ENCODE measurements around the gene KLF18.
"Not testable (repeated sequence)": the region's sequence is repeated elsewhere in the genome, so short reads cannot be mapped to it uniquely, and the experiment has no call there.

Gene KLF18

DNA sequence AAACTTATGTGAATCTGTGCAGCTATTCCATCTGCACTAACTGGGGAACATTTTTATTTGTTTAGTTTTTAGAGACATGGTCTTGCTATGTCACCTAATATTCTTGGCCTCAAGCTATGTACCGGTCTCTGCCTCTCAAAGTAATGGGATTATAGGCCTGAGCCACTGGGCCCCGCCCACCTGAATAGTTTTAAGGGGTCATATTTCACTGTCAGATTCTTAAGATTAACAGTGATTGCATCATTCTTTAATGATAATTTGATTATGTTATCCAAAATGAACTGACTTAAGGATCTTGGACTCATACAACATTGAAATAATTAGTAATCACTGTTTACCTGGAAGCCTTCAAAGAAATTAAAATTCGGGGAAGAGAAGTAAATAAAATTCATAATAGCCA is 12.6 kb upstream of the KLF18 start:
- TF ChIP-seq, protein P1, sequence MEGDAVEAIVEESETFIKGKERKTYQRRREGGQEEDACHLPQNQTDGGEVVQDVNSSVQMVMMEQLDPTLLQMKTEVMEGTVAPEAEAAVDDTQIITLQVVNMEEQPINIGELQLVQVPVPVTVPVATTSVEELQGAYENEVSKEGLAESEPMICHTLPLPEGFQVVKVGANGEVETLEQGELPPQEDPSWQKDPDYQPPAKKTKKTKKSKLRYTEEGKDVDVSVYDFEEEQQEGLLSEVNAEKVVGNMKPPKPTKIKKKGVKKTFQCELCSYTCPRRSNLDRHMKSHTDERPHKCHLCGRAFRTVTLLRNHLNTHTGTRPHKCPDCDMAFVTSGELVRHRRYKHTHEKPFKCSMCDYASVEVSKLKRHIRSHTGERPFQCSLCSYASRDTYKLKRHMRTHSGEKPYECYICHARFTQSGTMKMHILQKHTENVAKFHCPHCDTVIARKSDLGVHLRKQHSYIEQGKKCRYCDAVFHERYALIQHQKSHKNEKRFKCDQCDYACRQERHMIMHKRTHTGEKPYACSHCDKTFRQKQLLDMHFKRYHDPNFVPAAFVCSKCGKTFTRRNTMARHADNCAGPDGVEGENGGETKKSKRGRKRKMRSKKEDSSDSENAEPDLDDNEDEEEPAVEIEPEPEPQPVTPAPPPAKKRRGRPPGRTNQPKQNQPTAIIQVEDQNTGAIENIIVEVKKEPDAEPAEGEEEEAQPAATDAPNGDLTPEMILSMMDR (IDR thresholded peaks at IDR 0.05; ENCODE audit: low read depth, low read length), result no peak
- DNase-seq (ENCODE audit: extremely low read depth, low read depth), result no peak

DNA sequence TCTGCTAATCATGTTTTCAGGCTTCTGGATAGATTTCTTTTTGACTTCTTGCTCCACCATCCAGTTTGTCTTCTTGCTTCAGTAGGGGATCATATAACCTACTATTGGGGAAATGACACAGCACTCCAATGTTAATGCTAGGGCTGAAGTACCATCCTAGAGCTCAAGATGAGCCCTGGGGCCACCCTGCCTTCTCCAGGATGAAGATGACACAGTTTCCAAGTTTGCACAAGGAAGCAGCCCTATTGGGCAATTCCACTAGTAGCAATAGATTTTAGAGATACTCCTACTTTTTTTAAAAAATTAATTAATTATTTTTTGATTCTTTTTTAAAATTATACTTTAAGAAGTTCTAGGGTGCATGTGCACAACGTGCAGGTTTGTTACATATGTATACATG is 11.3 kb upstream of the KLF18 start:
- TF ChIP-seq, protein P1 (IDR thresholded peaks at IDR 0.05; ENCODE audit: low read depth, low read length), result no peak
- DNase-seq (ENCODE audit: extremely low read depth, low read depth), result no peak

- no peak for DNase-seq (ENCODE audit: extremely low read depth, low read depth)
- TF ChIP-seq, protein P1 (IDR thresholded peaks at IDR 0.05; ENCODE audit: low read depth, low read length), result no peak
Observed at GRCh38 chr1:44151808-44152207, 10.4 kb upstream of the KLF18 start.

DNA sequence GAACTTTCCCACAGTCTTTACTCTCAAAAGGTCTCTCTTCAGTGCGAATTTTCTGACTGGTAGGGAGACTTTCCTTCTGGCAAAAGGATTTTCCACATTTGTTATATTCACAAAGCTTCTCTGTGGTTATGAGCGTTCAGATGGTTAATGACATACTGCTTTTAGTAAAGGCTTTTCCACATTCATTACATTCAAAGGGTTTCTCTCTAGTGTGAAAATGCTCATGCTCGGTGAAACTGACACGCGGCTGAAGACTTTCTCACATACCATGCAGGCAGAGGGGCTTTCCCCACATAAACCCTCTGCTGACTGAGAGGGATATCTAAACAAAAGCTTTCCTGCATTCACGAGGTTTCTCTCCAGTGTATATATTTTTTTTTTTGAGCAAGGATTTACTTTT is 9.9 kb upstream of the KLF18 start:
- TF ChIP-seq, protein P1 (IDR thresholded peaks at IDR 0.05; ENCODE audit: low read depth, low read length), result no peak

GRCh38 chr1:44147582-44147981 is 6.2 kb upstream of the KLF18 start:
- DNase-seq (ENCODE audit: extremely low read depth, low read depth), result no peak
- TF ChIP-seq, protein P1 (IDR thresholded peaks at IDR 0.05; ENCODE audit: low read depth, low read length), result no peak

More for the DNA sequence above, 9.9 kb upstream of the KLF18 start:
- no peak for DNase-seq (ENCODE audit: extremely low read depth, low read depth)

DNA sequence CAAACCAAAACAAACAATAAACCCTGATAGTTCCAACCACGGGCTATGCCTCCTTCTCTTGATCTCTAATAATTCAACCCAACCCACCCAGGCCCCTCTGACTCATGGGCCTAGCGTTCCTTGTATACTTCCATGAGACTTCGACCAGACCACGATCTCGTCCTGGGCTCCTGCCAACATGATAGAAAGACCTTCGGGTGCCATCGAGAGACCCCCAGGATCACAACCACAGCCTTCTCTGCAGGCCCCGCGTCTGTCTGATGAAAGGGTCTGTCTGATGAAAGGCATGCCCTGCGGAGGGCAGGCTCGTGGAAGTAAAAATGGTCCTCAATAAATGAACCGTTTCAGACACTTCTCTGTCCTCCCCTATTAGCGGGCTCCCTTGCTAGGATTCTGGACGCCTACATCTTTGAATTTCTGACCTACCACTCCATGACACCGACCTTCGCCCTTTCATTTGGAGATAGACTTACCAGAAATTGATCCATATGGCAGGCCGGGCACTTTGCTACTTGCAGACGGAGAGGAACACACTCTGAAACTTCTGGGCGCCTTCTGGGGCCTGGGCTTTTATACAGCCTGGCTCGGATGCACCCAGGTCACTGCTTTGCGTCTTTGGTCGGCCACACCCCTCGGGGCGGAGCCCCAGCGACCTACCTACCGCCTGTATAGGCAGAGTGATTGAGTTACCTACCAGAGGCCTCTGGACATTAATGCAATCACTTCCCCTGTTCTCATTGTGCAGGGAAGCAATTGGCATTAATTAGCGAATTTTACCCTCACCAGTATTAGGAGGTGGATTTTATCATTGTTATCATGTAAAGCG is 5.3 kb upstream of the KLF18 start:
- no peak for DNase-seq (ENCODE audit: extremely low read depth, low read depth)
- TF ChIP-seq, protein P1 (IDR thresholded peaks at IDR 0.05; ENCODE audit: low read depth, low read length), result no peak

GRCh38 chr1:44144962-44145756 is 3.7 kb upstream of the KLF18 start:
- TF ChIP-seq, protein P1 (IDR thresholded peaks at IDR 0.05; ENCODE audit: low read depth, low read length), result no peak

GRCh38 chr1:44139565-44139964 is 1.9 kb downstream of the KLF18 start:
- DNase-seq (ENCODE audit: extremely low read depth, low read depth), result not testable (repeated sequence)

More at GRCh38 chr1:44144962-44145756, 3.7 kb upstream of the KLF18 start:
- no peak for DNase-seq (ENCODE audit: extremely low read depth, low read depth)

Measured in AG09319 (cell line).